Mucosa of descending colon (tissue), 3 donors: ENCODE measurements around the gene CAMSAP1. TPM values are rescaled to one million over a fixed set of nuclear protein-coding genes. Genes with fewer than 3 reads are reported as not detected.

Experiments used
- ATAC-seq: fragments of 200-7000 bp; cut with Tn5 transposase; one replicate; pipeline ENCODE4 v1.9.1; 2020; ENCODE audit warnings: mild to moderate bottlenecking, moderate library complexity
- DNase-seq, 3 donors: peaks; one replicate each; pipeline ENCODE4 v3.0.0-alpha.2; 2020
- H3K36me3 ChIP-seq: fragments of 200-600 bp; one replicate; pipeline ENCODE4 v1.8.0; 2021; ENCODE audit warnings: low read depth, mild to moderate bottlenecking
- H3K4me1 ChIP-seq: fragments of 200-600 bp; one replicate; pipeline ENCODE4 v1.8.0; 2021; ENCODE audit warnings: low read depth, mild to moderate bottlenecking
- H3K4me3 ChIP-seq: fragments of 200-600 bp; one replicate; pipeline ENCODE4 v1.8.0; 2021; ENCODE audit warnings: mild to moderate bottlenecking
- H3K9me3 ChIP-seq: fragments of 200-600 bp; one replicate; pipeline ENCODE4 v1.8.0; 2021; ENCODE audit warnings: mild to moderate bottlenecking
- intact Hi-C, 2 donors: fragments of 100-400 bp; cut with DNase I in 1 of 2; cut with micrococcal nuclease in 1 of 2; formaldehyde crosslinking; loops; one replicate each; pipeline versions ENCODE4 v1.11.0 to v1.11.1; 2022; cut with DNase I, micrococcal nuclease
- total RNA-seq, 3 donors: library from RNA; stranded (reverse); fragmentation: NEBNext Ultra II Directional in 2 of 3; extraction: Animal tissue kit (Norgen Biotek cat#: 25700) in 2 of 3; gene quantifications; one replicate each; pipeline versions ENCODE4 v1.2.1 to v1.2.4, GENCODE V29; 2021 to 2023
- TF ChIP-seq, protein P1 (sequence below): fragments of 200-600 bp; IDR thresholded peaks from one replicate; pipeline ENCODE4 v1.8.0; 2022; ENCODE audit warnings: antibody characterized with exemption, mild to moderate bottlenecking
- donor health status: DM: no; HTN: no; CAD: no; lungs with moderate emphysema.
- donor health status: DM: no; HTN: no; CAD: no.
- donor health status: DM: no; HTN: yes; CAD: no.

Gene CAMSAP1
- total RNA-seq, 3 donors from 2014 or later, result 11.5 to 37.8 (median 14.3) TPM

DNA sequence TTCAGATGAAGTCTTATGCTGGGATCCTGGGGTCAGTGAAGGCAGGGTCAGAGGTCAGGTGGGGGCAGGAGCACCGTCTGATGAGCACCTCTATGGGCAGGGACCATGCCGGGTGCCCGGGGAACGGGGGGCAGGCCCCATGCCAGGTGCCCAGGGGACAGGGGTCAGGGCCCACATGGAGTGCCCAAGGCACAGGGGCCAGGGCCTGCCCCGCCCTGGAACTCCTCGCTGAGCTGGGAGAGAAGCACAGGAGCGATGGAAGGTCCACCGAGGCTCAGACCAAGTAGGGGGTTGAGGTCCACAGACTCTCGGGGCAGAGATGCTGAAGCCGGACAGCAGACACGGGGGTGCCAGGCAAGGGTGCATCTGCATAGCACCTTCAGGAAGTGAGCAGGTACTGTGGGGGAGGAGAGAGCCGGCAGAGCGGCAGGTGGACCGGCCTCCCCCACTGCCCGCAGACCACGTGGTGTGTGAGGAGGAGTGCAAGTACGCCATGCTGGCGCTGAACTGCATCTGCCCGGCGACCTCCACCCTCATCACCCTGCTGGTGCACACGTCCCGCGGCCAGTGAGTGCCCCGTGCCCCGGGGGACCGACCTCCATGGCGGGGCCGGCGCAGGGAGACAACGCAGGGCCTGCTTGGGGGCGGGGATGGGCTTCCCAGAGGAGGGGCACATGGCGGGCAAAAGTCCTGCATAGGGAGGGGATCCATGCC, 137.7 kb downstream of the CAMSAP1 start:
- DNase-seq, result no peak
- H3K4me3 ChIP-seq, result no peak overlapping the region
- TF ChIP-seq, protein P1, sequence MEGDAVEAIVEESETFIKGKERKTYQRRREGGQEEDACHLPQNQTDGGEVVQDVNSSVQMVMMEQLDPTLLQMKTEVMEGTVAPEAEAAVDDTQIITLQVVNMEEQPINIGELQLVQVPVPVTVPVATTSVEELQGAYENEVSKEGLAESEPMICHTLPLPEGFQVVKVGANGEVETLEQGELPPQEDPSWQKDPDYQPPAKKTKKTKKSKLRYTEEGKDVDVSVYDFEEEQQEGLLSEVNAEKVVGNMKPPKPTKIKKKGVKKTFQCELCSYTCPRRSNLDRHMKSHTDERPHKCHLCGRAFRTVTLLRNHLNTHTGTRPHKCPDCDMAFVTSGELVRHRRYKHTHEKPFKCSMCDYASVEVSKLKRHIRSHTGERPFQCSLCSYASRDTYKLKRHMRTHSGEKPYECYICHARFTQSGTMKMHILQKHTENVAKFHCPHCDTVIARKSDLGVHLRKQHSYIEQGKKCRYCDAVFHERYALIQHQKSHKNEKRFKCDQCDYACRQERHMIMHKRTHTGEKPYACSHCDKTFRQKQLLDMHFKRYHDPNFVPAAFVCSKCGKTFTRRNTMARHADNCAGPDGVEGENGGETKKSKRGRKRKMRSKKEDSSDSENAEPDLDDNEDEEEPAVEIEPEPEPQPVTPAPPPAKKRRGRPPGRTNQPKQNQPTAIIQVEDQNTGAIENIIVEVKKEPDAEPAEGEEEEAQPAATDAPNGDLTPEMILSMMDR, result no peak
- intact Hi-C loops, result no loop called here
- no peaks in the 10 kb centered on the region for H3K36me3 ChIP-seq
- no peak for ATAC-seq
- peaks cover 10% of the 10 kb centered on the region for H3K9me3 ChIP-seq
- H3K4me1 ChIP-seq, result no peaks in the 10 kb centered on the region

- no peak for ATAC-seq
Observed at GRCh38 chr9:135768516-135769218, 138.7 kb downstream of the CAMSAP1 start.

GRCh38 chr9:135766707-135767106, 140.6 kb downstream of the CAMSAP1 start:
- ATAC-seq (no peak), DNase-seq (no peak)
- Histone ChIP-seq H3K36me3 (no peaks in the 10 kb centered on the region), H3K4me1 (no peaks in the 10 kb centered on the region), H3K9me3 (peaks cover 10% of the 10 kb centered on the region), H3K4me3 (no peak overlapping the region)
- TF ChIP-seq, protein P1, result no peak
- intact Hi-C loops, result no loop called here

More at GRCh38 chr9:135768516-135769218, 138.7 kb downstream of the CAMSAP1 start:
- intact Hi-C loops, result no loop called here
- H3K4me3 ChIP-seq, result no peak overlapping the region
- DNase-seq, result no peak
- H3K4me1 ChIP-seq, result no peaks in the 10 kb centered on the region
- no peaks in the 10 kb centered on the region for H3K36me3 ChIP-seq
- TF ChIP-seq, protein P1, result no peak
- peaks cover 10% of the 10 kb centered on the region for H3K9me3 ChIP-seq

DNA sequence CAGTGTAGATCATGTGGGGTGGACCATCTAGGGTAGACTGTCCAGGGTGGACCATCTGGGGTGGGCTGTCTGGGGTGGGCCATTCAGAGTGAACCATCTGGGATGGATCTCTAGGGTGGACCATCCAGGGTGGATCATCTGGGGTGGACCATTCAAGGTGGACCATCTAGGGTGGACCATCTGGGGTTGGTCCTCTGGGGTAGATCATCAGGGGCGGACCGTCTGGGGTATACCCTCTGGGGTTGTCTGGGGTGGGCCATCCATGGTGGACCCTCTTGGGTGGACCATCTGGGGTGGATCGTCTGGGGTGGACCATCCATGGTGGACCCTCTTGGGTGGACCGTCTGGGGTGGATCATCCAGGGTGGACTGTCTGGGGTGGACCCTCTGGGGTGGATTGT, 141.1 kb downstream of the CAMSAP1 start:
- DNase-seq, result no peak
- peaks cover 10% of the 10 kb centered on the region for H3K9me3 ChIP-seq

GRCh38 chr9:135765416-135765815, 141.9 kb downstream of the CAMSAP1 start:
- Histone ChIP-seq H3K4me3 (no peak overlapping the region), H3K9me3 (peaks cover 10% of the 10 kb centered on the region), H3K36me3 (no peaks in the 10 kb centered on the region), H3K4me1 (no peaks in the 10 kb centered on the region)
- TF ChIP-seq, protein P1, result no peak
- intact Hi-C loops, result no loop called here
- ATAC-seq (no peak), DNase-seq (no peak)

More for the DNA sequence above, 141.1 kb downstream of the CAMSAP1 start:
- TF ChIP-seq, protein P1, result no peak
- ATAC-seq, result no peak
- Histone ChIP-seq H3K4me3 (no peak overlapping the region), H3K4me1 (no peaks in the 10 kb centered on the region), H3K36me3 (no peaks in the 10 kb centered on the region)
- intact Hi-C loops, result no loop called here
